TTC549 (cell line): ENCODE measurements around the gene SHTN1.

Experiments
- FAIRE-seq: peaks from 2 replicates; lab custom pipeline; 2012; peaks lifted over from hg19 to GRCh38; lab: Jason Lieb, UNC

Gene SHTN1

GRCh38 chr10:116984202-116984990 lies 20.6 kb downstream of the SHTN1 start:
- no peak for FAIRE-seq

- no peak for FAIRE-seq
Measured at GRCh38 chr10:116980041-116980440, 24.9 kb downstream of the SHTN1 start.

- no peak for FAIRE-seq
Measured at GRCh38 chr10:116978901-116979300, 26.1 kb downstream of the SHTN1 start.

- FAIRE-seq: no peak
Measured at GRCh38 chr10:116974456-116975005, 30.5 kb downstream of the SHTN1 start.

- no peak for FAIRE-seq
Measured at GRCh38 chr10:116973946-116974455, 31.0 kb downstream of the SHTN1 start.

- FAIRE-seq: no peak
Measured at GRCh38 chr10:116973371-116973905, 31.5 kb downstream of the SHTN1 start.

GRCh38 chr10:116972131-116972530 lies 32.9 kb downstream of the SHTN1 start:
- no peak for FAIRE-seq

GRCh38 chr10:116970050-116970449 lies 34.9 kb downstream of the SHTN1 start:
- FAIRE-seq: no peak

- FAIRE-seq: no peak
Measured at GRCh38 chr10:116968331-116968730, 36.7 kb downstream of the SHTN1 start.

GRCh38 chr10:116961406-116962251 lies 43.4 kb downstream of the SHTN1 start:
- no peak for FAIRE-seq

- FAIRE-seq: no peak
Measured at GRCh38 chr10:116960066-116960776, 44.8 kb downstream of the SHTN1 start.

- no peak for FAIRE-seq
Measured at GRCh38 chr10:116952729-116953128, 52.3 kb downstream of the SHTN1 start.

GRCh38 chr10:116948530-116948870 lies 56.5 kb downstream of the SHTN1 start:
- no peak for FAIRE-seq

GRCh38 chr10:116947841-116948529 lies 57.0 kb downstream of the SHTN1 start:
- no peak for FAIRE-seq

- no peak for FAIRE-seq
Measured at GRCh38 chr10:116944911-116945310, 60.1 kb downstream of the SHTN1 start.

GRCh38 chr10:116931806-116932205 lies 73.2 kb downstream of the SHTN1 start:
- FAIRE-seq: no peak

- no peak for FAIRE-seq
Measured at GRCh38 chr10:116926426-116926825, 78.6 kb downstream of the SHTN1 start.

GRCh38 chr10:116925056-116925455 lies 79.9 kb downstream of the SHTN1 start:
- no peak for FAIRE-seq

- no peak for FAIRE-seq
Measured at GRCh38 chr10:116919706-116920105, 85.3 kb downstream of the SHTN1 start.

GRCh38 chr10:116919164-116919563 lies 85.8 kb downstream of the SHTN1 start:
- FAIRE-seq: no peak

GRCh38 chr10:116918583-116918982 lies 86.4 kb downstream of the SHTN1 start:
- no peak for FAIRE-seq
